Stimulated activated CD8-positive, alpha-beta memory T cell treated with anti-CD3 and anti-CD28 coated beads, Interleukin-15, amount 100 ng/mL, for 24 hours (primary cell): Measurements from ENCODE around the gene DTNA.
"Not testable (repeated sequence)": the region's sequence is repeated elsewhere in the genome, so short reads cannot be mapped to it uniquely, and the experiment has no call there.

ENCODE experiments used
- DNase-seq: peaks from one replicate; pipeline ENCODE4 v3.0.0-alpha.2; 2020; ENCODE audit warnings: low read depth

DTNA gene

DNA sequence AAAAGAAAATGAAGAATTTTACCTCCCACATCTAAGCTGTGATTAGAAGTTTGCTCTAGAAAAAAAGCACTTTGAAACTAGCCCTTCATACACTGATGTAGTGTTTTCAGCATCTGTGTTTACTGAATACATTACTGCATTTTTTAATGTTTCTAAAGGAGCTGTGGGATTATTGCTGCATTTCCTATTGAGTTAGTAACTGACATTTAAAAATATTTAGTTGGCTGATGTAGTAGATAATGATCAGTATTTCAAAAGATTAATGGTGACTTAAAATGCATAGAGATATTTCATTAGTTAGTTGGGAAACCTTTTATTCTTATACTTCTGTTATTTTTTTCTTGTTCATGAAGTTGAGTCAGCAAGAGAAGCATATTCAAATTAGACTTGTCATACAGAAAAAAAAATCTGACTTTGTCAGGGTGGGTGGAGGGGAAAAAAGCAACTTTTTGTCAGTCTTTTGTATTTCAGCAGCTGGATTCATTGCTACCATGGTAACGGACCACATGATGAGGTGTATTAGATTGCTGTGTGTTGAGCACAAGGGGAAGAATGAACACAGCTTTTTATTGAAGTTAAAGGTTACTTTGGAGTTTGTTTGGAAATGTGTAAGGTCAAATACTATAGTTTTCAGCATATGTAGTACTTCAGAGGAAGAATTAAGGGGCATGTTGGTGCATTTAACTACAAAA, at the start of gene DTNA:
TSS of gene DTNA (plus strand) at position 549 of the 692 bp plus-strand sequence. CDS start 45,679 bp downstream, outside the sequence.
- DNase-seq, result no peak

DNA sequence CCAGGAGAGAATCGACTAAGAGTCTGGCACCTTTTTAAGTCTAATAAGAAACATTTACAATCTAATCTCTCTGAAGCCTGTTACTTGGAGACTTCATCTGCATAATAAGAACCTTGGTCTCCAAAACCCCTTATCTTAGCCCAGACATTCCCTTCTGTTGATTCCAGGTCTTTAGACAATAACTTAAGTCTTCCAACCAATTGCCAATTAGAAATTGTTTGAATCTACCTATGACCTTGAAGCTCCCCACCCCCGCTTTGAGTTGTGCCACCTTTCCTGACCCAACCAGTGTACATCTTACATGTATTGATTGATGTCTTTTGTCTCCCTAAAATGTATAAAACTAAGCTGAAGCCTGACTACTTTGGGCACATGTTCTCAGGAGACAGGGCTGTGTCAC, 49.5 kb upstream of the DTNA start:
- no peak for DNase-seq

DNA sequence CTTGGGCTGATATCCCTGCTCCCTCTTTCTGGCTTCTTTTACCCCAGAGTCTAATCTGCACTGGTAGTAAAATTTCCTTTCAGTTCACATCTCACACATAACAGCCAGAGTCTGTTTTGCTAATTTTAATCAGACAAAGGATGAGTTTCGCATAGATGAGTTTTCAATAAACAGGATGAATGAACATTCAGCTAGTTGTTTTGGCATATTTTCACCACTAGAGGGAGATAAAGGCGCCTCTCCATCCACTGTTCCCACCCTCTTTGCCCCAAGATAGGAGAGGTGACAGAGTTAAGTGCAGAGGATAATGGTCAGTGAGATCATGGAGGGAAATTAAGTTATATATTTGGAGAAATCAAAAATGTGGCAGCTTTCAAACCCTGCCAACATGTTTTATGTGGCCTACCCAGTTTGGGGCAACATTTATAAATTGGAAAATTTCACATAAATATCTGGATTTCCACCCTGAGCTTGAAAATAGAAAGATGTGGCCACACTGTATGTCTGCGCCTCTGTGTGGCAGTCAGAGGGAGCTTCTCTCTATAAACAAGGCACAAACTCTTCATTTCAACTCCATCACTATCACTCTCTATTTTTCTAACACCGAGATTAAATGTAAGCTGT, 48.5 kb upstream of the DTNA start:
- no peak for DNase-seq

DNA sequence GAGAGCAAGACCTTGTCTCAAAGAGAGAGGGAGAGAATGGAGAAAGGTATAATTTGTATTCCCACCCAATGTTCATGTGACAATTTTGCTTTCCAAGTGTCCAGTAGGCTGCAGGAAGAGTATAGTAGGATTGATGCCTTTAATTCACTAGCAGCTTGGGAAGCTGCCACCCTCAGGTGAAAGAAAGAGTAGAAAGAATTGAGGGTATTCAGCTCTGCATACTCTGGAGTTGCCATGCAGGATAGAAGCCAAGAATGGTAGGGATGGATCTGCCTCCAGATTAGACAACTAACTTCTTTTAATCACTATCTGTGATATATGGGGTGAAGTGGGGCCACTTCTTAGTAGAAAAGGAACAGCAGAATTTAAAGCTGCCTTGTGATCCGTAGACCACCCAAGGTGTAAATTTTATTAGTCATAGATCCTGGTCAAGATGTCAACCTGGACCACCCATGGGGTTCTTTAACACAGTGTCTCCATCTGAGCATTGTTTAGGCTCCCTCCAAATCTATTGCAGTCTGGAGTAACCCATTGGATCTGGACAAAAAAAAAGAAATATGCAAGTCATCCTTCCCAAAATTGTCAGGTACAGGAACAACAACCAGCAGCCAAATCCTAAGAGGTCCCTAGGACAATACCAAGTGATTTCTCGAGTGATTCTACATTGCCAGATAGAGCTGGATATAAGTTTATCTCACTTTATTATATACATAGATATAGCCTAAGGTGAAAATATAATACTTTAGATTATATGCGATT, 33.1 kb upstream of the DTNA start:
- DNase-seq, result no peak

DNA sequence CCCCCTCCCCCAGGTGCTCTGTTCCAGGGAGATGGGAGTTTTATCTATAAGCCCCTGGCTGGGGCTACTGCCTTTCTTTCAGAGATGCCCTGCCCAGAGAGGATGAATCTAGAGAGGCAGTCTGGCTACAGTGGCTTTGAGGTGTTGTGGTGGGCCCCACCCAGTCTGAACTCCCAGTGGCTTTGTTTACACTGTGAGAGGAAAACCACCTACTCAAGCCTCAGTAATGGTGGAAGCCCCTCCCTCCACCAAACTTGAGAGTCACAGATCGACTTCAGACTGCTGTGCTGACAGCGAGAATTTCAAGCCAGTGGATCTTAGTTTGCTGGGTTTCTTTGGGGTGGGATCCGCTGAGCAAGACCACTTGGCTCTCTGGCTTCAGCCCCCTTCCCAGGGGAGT, 20.3 kb upstream of the DTNA start:
- not testable (repeated sequence) for DNase-seq

DNA sequence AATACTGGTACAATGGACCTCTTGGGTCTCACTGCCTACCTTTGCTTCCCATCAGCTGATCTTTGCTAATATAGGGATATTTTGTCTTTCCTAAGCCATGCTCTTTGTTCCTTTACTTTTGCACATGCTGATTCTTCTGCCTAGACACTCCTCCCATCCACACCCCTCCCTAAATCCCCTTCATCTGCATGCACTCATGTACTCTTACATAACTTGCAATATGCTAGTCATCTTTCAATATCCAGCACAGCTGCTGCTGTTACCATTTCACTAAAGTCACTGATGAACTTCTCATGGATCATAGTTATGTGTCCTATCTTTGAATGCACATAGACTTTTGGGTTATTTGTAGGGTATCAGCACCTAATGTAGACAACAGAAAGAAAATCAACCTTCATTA, 18.5 kb upstream of the DTNA start:
- DNase-seq, result no peak

DNA sequence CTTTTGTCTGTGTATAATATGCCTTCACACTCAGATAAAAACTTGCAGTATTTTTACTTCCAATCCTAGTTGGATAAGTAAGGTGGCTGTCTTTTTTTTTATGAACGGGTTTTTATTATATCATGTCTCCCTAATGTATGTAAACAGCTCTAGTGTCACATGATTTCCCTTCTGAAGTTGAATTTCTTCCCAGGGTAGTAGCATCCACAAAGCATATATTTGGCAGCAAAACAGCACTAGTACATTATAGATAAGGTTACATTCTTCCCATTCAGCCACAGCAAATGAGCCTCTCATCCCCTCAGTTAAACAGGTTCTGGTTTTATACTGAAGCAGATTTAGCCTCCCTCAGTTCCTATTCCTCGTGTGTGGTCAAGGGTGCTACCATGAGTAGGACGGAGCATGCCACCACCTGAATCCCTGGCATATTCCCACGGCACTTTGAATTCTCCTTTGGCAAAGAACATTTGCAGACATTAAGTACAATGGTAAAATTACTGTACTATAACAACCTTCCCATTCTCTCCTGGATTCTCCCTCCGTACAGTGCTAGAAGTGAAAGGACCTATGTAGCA, 15.4 kb upstream of the DTNA start:
- no peak for DNase-seq

DNA sequence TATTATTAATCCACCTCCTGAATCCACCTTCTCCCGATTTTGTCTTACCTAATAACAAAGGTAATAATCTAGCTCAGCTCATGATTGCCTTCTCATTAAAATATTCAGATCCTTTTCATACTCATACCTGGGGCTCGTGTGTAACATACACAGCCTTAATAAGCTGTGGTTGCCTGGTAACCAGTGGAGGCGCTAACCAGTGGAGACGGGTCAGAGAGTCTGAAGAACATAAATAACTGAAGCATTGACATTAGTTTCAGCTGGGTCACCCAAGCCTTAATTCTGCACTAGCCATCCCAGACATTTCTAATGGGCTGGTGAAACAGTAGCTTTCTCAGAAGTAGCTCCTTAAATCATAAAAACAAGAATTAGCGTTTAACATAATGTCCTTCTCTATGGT, 14.8 kb upstream of the DTNA start:
- no peak for DNase-seq

DNA sequence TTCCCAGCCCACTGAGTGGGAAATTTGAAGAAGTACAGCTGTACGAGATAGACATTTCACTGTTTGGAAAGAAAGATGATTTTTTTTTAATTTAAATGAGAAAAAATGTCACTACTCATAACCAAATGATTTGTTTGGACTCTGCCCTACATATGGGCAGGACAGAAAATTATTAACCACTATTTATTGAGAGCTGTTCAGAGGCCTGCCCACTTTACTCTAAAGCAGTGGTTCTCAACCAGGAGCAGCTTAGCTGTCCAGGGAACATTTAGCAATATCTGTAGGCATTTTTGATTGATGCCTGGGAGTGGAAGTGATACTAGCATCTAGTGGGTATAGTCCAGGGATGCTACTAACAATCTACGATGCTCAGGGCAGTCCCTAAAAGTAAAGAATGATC, 13.4 kb upstream of the DTNA start:
- DNase-seq, result no peak

DNA sequence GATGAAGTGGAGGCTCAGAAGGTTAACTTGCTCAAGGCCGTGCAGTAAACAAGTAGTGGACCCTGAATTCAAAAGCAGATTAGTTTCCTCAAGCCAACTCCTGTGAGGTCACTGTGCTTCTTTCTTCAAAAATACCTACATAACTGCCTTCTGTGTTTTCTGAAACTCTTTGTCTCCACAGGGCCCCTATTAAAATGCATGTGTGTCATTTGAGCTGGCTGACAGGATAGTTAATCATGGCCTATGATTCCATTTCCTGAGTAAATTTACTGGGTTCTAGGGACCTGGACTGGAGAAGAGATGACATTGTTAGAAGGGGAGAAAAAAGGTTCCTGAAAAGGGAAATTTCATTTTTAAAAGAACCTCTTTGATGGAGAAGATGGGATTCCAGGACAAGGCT, 12.9 kb upstream of the DTNA start:
- DNase-seq, result no peak

DNA sequence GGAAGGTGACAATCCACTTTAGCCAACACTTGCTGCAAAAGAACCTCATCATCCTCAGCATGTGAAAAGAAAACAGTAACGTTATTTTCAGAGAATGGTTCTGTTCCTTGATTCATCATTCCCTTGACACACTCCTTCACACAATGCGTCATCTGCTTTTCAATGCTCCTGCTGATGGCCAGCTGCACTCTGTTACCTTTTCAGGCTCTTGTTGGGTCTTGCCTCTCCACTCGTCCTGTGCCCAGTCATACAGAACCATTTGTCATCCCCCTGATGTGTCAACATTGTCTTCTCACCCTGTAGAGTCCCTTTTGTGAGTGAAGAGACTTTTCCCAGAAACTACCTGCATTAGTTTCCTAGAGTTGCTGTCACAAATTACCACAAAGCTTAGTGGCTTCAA, 12.2 kb upstream of the DTNA start:
- no peak for DNase-seq

DNA sequence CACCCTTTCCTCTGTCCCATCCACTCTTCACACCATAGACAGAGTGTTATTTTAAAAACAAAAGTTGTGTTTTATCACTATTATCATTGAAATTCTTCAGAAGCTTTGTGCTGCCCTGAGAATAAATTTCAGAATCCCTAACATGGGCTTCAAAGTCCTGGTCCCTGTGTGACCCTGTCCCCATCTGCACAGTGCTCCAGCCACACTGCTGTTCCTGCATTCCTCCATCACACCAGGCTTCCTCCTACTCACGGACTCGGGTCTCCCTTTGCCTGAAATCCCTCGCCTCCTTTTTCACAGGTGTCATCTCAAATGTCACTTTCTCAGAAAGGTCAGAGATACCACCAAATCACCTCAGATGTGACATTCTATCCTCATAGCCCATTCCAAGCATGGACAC, 8.2 kb upstream of the DTNA start:
- no peak for DNase-seq

DNA sequence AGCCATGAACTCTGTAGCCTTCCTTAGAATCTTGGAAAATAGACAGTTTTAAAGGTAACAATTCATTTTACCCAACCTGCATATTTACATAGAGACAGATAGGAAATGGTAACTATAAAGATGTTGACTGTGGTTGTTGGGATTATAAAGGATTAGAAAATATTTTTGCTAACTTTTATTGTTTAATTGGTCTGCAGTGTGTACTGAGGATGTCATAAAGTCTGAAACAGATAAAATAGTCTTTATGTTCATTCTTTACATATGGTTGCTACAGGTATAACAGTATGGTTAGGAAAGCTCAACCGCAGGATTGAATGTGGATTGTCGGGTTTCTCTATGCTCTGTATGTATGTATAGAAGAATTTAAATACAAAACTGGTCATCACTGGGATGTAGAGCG, 7.3 kb upstream of the DTNA start:
- no peak for DNase-seq

DNA sequence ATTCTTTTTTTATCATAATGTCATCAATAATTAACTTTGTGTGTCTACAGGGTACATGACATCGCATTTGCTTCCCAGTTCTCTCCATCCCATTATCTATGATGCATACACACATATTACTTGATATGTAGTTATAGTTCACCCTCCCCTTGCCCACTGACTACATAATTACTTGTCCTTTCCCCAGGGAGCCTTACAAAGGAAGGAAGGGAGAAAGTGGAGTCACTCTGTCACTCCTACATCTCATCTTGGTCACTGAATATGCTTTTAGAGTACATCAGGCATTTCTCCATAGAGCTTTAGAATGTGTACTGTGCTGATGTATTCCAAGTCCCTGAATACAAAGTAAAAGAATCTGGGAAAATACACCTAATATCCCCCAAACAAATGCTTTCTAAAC, 6.0 kb upstream of the DTNA start:
- no peak for DNase-seq

DNA sequence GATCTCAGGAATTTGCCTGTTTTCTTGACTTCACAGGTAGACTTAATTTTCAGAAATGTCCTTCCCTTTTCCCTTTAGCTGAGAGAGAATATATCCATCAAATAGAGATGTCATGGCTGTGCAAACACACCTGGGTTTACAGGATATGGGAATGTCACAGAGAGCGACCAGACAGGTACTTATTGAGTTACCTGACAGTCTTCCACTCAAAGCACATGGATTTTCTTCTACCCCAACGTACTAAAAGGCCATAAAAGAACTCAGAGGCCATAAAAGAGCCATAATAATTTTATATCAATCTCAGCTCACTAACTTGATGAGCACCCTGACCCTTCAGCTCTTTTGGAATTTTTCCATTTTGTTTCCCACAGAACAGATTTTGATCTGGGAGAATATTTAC, 5.3 kb upstream of the DTNA start:
- DNase-seq, result no peak

DNA sequence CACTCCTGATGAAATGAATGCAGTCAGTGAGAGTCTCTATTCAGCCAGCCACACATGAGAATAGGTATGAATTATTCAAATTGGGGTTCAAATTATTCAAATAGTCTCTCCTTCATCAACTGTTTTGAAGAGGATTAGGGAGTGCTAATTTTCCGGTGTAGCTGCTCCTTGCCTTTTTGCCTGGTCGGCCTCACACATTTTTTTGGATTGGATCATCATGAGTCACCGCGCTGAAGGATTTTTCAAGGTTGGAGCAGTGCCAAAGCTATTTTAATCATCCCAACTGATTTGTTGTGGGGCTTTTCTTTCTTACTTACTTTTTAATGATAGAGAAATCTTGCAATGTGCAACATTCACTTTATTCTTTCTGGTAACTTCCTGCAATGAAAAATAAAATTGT, 2.4 kb upstream of the DTNA start:
- no peak for DNase-seq

DNA sequence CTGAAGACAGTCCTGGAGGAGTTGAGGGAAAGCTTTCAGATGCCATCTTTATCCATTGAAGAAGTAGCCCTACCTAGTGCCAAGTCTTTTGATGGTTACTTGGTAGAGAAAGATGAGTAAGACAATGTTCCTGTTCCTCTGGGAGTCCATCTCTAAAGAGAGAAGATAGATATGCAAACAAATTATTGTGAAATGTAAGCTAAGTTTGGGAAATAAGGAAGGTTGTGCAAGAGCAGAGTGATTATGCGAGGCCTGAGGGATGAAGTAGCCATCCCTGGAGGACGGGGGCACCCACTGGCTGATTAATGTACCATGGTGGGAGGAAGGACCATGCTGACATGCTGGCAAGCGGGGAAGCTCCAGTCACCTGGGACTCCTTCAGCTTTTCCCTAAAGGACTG, 994 bp upstream of the DTNA start:
- DNase-seq, result no peak

DNA sequence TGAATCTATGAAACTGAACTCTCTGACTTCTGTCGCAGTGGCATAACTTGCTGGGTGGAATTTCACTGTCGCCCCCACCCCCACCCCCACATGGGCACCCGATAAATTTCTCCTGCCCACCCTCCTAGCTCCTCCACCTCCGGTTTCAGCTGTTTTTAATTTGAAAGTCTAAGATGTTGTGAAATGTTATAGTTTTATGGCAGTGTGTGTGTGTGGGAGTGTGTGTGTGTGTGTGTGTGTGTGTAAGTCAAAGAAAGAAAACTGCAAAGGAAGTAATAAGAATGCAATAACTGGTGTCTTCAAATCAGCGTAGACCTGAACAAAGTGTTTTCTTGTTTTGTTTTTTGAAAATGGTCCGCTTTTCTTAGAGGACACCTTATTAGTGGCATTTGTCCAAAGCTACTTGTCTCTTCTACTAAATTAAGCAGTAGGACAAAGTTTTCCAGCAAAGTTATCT, 388 bp downstream of the DTNA start:
- no peak for DNase-seq

DNA sequence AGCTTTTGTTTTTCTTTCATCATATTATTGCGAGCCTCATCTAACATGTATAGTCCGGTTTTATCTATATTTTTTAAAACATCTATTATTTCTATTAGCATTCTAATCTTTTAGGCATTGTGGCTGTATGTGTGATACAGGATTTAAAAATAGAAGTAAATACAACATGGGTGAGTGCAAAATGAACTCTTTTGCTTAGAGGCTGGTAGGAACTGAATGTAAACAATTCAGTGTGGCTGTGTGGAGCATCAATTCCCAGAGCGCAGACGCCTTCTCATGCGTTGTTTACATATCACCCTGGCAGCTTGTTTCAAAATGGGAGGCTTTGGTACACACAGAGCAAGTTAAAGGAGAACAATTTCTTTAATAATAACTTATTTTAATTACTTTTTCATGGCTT, 836 bp downstream of the DTNA start:
- DNase-seq, result no peak

DNA sequence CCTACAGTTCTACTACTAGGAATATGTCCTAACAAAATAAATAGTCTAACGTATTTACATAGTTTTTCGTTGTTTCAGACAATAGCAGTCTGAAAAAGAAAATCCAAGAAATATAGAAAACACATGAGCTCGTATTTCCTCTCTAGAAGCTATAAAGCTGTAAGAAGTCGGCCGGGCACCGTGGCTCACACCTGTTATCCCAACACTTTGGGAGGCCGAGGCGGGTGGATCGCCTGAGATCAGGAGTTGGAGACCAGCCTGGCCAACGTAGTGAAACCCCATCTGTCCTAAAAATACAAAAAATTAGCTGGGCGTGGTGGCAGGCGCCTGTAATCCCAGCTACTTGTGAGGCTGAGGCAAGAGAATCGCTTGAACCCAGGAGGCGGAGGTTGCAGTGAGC, 6.0 kb downstream of the DTNA start:
- not testable (repeated sequence) for DNase-seq

DNA sequence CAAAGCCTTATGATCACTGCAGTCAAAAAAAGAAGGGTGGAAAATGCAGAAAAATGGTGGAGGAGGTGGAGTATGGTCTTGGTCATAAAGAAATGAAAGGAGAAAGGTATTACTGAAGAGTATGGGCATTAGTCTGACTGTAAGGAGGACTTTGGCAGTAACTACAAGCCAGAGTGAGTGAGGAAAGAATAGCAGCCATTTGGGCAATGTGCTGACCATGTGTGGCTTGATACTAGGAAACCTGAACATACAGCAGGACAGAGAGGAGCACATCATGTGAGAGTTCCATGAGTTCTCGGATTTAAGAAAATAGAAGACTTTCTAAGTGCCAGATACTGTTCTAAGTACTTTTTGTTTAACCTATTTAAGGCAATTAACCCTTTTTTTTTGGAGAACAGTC, 8.5 kb downstream of the DTNA start:
- DNase-seq, result no peak

DNA sequence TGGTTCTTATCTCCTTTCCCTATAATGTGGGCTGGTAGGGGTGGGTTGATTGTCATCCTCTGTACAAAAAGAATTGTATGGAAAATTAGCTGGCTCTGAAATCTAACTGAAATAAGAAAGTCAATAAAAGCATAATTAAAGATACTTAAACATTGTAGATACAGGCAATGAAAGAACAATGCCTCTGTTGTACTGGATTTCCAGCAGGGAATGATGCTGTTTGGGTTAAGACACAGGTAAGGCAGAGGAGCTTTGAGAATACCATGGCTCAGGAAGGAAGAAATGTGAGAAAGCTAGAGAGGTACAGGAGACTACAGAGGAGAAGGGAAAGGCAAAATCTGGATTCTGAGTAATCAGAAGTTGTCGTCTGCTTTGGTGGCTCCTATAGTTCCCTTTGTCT, 10.1 kb downstream of the DTNA start:
- no peak for DNase-seq

DNA sequence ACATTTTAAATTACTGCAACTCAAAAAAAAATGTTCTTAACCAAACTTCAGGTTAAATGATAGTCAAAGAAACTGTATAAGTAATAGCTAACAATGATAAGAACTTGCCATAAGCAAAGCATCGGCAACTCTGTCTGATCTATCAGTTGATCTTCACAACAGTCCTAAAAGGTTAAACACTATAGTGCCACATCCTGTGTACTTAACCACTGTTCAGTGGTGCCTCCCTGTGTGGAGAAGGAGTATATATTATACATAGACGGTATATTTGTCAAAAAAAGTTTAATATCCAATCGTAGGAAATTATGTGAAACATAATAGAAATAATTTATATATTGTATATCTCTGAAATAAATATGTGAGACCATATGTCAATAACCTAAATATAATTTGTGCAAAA, 13.0 kb downstream of the DTNA start:
- no peak for DNase-seq
